ENCODE data around the gene AFF2. TPM values are rescaled to one million over a fixed set of nuclear protein-coding genes. Genes with fewer than 3 reads are reported as not detected.

Gene AFF2
- polyA plus RNA-seq, 4 donors, result 4.2 to 6.0 (median 4.7) TPM

GRCh38 chrX:148713981-148714380, 213.6 kb downstream of the AFF2 start:
- no peak for DNase-seq (ENCODE audit: low read depth in 4 of 4, low spot score in 2 of 4)

- DNase-seq (ENCODE audit: low read depth in 4 of 4, low spot score in 2 of 4), result no peak
Observed at GRCh38 chrX:148715361-148715760, 214.9 kb downstream of the AFF2 start.

- DNase-seq (ENCODE audit: low read depth in 4 of 4, low spot score in 2 of 4), result no peak
Observed at GRCh38 chrX:148722966-148723365, 222.5 kb downstream of the AFF2 start.

GRCh38 chrX:148723551-148723950, 223.1 kb downstream of the AFF2 start:
- no peak for DNase-seq (ENCODE audit: low read depth in 4 of 4, low spot score in 2 of 4)

- DNase-seq (ENCODE audit: low read depth in 4 of 4, low spot score in 2 of 4), result no peak
Observed at GRCh38 chrX:148728901-148729300, 228.5 kb downstream of the AFF2 start.

- no peak for DNase-seq (ENCODE audit: low read depth in 4 of 4, low spot score in 2 of 4)
Observed at GRCh38 chrX:148732743-148733142, 232.3 kb downstream of the AFF2 start.

GRCh38 chrX:148741441-148741840, 241.0 kb downstream of the AFF2 start:
- DNase-seq (ENCODE audit: low read depth in 4 of 4, low spot score in 2 of 4), result no peak

GRCh38 chrX:148755111-148755510, 254.7 kb downstream of the AFF2 start:
- no peak for DNase-seq (ENCODE audit: low read depth in 4 of 4, low spot score in 2 of 4)

- no peak for DNase-seq (ENCODE audit: low read depth in 4 of 4, low spot score in 2 of 4)
Observed at GRCh38 chrX:148763896-148764295, 263.5 kb downstream of the AFF2 start.

GRCh38 chrX:148768296-148768695, 267.9 kb downstream of the AFF2 start:
- no peak for DNase-seq (ENCODE audit: low read depth in 4 of 4, low spot score in 2 of 4)

- no peak for DNase-seq (ENCODE audit: low read depth in 4 of 4, low spot score in 2 of 4)
Observed at GRCh38 chrX:148771440-148771839, 271.0 kb downstream of the AFF2 start.

GRCh38 chrX:148774276-148774675, 273.9 kb downstream of the AFF2 start:
- no peak for DNase-seq (ENCODE audit: low read depth in 4 of 4, low spot score in 2 of 4)

GRCh38 chrX:148784137-148784536, 283.7 kb downstream of the AFF2 start:
- DNase-seq (ENCODE audit: low read depth in 4 of 4, low spot score in 2 of 4), result no peak

GRCh38 chrX:148784856-148785255, 284.4 kb downstream of the AFF2 start:
- DNase-seq (ENCODE audit: low read depth in 4 of 4, low spot score in 2 of 4), result no peak

GRCh38 chrX:148785256-148785655, 284.8 kb downstream of the AFF2 start:
- no peak for DNase-seq (ENCODE audit: low read depth in 4 of 4, low spot score in 2 of 4)

GRCh38 chrX:148788449-148788848, 288.0 kb downstream of the AFF2 start:
- no peak for DNase-seq (ENCODE audit: low read depth in 4 of 4, low spot score in 2 of 4)

- no peak for DNase-seq (ENCODE audit: low read depth in 4 of 4, low spot score in 2 of 4)
Observed at GRCh38 chrX:148794350-148794749, 293.9 kb downstream of the AFF2 start.

GRCh38 chrX:148804579-148805355, 304.4 kb downstream of the AFF2 start:
- no peak for DNase-seq (ENCODE audit: low read depth in 4 of 4, low spot score in 2 of 4)

GRCh38 chrX:148806145-148806870, 305.9 kb downstream of the AFF2 start:
- no peak for DNase-seq (ENCODE audit: low read depth in 4 of 4, low spot score in 2 of 4)

GRCh38 chrX:148808833-148809232, 308.4 kb downstream of the AFF2 start:
- DNase-seq (ENCODE audit: low read depth in 4 of 4, low spot score in 2 of 4), result no peak

GRCh38 chrX:148811236-148811635, 310.8 kb downstream of the AFF2 start:
- DNase-seq (ENCODE audit: low read depth in 4 of 4, low spot score in 2 of 4), result no peak

GRCh38 chrX:148813422-148813821, 313.0 kb downstream of the AFF2 start:
- DNase-seq (ENCODE audit: low read depth in 4 of 4, low spot score in 2 of 4), result no peak

Measured in left renal cortex interstitium (tissue), 4 donors.